ENCODE results near the gene ABCC1.
"Not testable (repeated sequence)": the region's sequence is repeated elsewhere in the genome, so short reads cannot be mapped to it uniquely, and the experiment has no call there.

ABCC1 gene

GRCh38 chr16:15949210-15950160 lies at the start of gene ABCC1:
TSS of gene ABCC1 (plus strand) at chr16:15949616. CDS start at chr16:15949752, 136 bp downstream.
- no peak for DNase-seq (ENCODE audit: low read depth, low spot score)

- DNase-seq (ENCODE audit: low read depth, low spot score): no peak
Measured at GRCh38 chr16:15900357-15900756, 49.1 kb upstream of the ABCC1 start.

- no peak for DNase-seq (ENCODE audit: low read depth, low spot score)
Measured at GRCh38 chr16:15900901-15901500, 48.4 kb upstream of the ABCC1 start.

GRCh38 chr16:15903960-15904359 lies 45.5 kb upstream of the ABCC1 start:
- no peak for DNase-seq (ENCODE audit: low read depth, low spot score)

GRCh38 chr16:15906439-15906838 lies 43.0 kb upstream of the ABCC1 start:
- no peak for DNase-seq (ENCODE audit: low read depth, low spot score)

GRCh38 chr16:15907863-15908478 lies 41.4 kb upstream of the ABCC1 start:
- DNase-seq (ENCODE audit: low read depth, low spot score): no peak

GRCh38 chr16:15911198-15911597 lies 38.2 kb upstream of the ABCC1 start:
- DNase-seq (ENCODE audit: low read depth, low spot score): no peak

GRCh38 chr16:15913046-15913698 lies 36.2 kb upstream of the ABCC1 start:
- DNase-seq (ENCODE audit: low read depth, low spot score): no peak

GRCh38 chr16:15915555-15916081 lies 33.8 kb upstream of the ABCC1 start:
- no peak for DNase-seq (ENCODE audit: low read depth, low spot score)

- no peak for DNase-seq (ENCODE audit: low read depth, low spot score)
Measured at GRCh38 chr16:15916323-15916722, 33.1 kb upstream of the ABCC1 start.

GRCh38 chr16:15918314-15918713 lies 31.1 kb upstream of the ABCC1 start:
- not testable (repeated sequence) for DNase-seq (ENCODE audit: low read depth, low spot score)

GRCh38 chr16:15919331-15919730 lies 30.1 kb upstream of the ABCC1 start:
- no peak for DNase-seq (ENCODE audit: low read depth, low spot score)

- no peak for DNase-seq (ENCODE audit: low read depth, low spot score)
Measured at GRCh38 chr16:15924996-15925395, 24.4 kb upstream of the ABCC1 start.

GRCh38 chr16:15925631-15926030 lies 23.8 kb upstream of the ABCC1 start:
- DNase-seq (ENCODE audit: low read depth, low spot score): no peak

GRCh38 chr16:15928261-15929104 lies 20.9 kb upstream of the ABCC1 start:
- no peak for DNase-seq (ENCODE audit: low read depth, low spot score)

- DNase-seq (ENCODE audit: low read depth, low spot score): no peak
Measured at GRCh38 chr16:15932939-15933338, 16.5 kb upstream of the ABCC1 start.

- DNase-seq (ENCODE audit: low read depth, low spot score): no peak
Measured at GRCh38 chr16:15933781-15934180, 15.6 kb upstream of the ABCC1 start.

- DNase-seq (ENCODE audit: low read depth, low spot score): no peak
Measured at GRCh38 chr16:15934991-15935390, 14.4 kb upstream of the ABCC1 start.

GRCh38 chr16:15936809-15937208 lies 12.6 kb upstream of the ABCC1 start:
- DNase-seq (ENCODE audit: low read depth, low spot score): not testable (repeated sequence)

GRCh38 chr16:15942931-15943690 lies 6.3 kb upstream of the ABCC1 start:
- no peak for DNase-seq (ENCODE audit: low read depth, low spot score)
